Midbrain (tissue), 1 donor: ENCODE data around the gene DIS3L2.
"Not testable (repeated sequence)": the region's sequence is repeated elsewhere in the genome, so short reads cannot be mapped to it uniquely, and the experiment has no call there.

Experiments used
- DNase-seq: peaks from one replicate; lab custom pipeline; 2025; lab: John Stamatoyannopoulos, UW

Gene DIS3L2

GRCh38 chr2:232369126-232369951 lies 407.8 kb downstream of the DIS3L2 start:
- DNase-seq = no peak

DNA sequence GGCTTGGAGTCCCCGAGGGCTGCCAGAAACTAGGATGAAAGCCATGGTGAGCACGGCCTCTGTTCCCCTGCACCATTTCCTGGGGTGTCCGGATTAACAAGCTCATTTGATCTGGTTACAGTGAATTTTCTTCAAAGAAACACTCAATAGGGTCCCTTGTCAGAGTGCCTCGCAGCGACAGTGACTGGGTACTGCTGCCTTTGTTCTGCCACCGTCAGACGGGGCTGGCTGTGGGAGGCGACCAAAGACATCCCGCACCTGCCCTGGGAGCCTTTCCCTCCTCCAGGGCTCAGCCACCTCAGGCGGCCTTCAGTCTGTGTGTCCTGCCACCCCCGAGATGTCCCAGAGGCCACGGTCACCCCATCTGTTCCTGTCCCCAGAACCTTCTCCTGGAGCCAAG lies 408.5 kb downstream of the DIS3L2 start:
- DNase-seq = not testable (repeated sequence)

DNA sequence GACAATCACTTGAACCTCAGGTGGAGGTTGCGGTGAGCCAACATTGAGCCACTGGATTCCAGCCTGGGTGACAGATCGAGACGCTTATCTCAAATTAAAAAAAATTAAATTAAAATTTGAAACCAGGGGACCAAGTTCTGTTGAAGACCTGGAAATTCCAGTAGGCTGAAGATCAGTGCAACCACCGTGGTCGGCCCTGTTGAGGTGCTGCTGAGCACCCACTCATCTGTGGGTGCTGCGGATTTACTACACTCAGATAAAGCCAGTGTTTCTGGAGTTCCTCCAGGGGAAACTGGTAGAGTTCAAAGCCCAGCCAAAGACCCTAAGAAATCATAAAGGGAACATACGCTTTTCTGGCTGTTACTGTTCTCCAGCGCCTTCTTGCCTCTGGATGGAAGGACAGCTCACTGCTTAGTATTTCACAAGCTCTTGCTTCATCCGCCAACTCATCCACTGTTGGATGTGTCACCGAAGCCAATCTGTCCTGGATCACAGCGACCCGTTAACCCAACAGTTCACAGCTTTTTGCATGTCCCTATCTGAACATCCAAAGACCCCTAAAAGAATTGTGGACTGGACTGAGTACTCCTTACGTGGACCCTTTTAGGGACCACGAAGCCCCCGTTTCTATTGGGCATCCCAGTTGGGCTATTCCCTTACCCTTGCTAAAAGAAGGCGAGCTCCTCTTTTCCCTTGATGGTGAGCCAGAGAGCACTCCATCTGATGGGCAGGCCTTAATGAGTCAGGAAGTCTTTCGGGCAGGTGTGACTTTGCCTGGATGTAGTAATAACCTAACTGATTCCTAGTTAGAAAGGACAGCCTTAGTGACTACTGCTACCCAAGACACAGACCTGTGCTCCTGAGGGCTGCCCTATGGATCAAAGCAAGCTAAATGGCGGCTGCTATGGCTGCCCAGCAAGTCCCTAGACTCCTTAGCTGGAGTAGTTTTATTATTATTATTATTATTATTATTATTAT lies 411.0 kb downstream of the DIS3L2 start:
- no peak for DNase-seq

GRCh38 chr2:232374356-232374755 lies 412.8 kb downstream of the DIS3L2 start:
- no peak for DNase-seq

GRCh38 chr2:232375164-232375563 lies 413.7 kb downstream of the DIS3L2 start:
- no peak for DNase-seq

- DNase-seq = no peak
Observed at GRCh38 chr2:232376260-232376659, 414.7 kb downstream of the DIS3L2 start.

GRCh38 chr2:232376713-232377112 lies 415.2 kb downstream of the DIS3L2 start:
- no peak for DNase-seq

DNA sequence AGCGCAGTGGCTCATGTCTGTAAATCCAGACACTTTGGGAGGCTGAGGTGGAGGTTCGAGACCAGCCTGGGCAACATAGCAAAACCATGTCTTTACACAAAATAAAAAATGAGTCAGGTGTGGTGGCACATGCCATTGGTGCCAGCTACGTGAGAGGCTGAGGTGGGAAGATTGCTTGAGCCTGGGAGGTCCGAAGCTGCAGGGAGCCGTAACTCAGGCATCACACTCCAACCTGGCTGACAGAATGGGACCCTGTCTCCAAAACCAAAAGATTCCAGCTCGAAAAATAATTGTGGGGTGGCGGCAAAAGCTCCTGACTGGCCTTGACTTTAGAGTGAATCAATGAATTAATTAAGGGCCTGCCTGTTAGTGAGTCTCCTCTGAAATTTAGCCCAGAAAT lies 415.8 kb downstream of the DIS3L2 start:
- DNase-seq = no peak

DNA sequence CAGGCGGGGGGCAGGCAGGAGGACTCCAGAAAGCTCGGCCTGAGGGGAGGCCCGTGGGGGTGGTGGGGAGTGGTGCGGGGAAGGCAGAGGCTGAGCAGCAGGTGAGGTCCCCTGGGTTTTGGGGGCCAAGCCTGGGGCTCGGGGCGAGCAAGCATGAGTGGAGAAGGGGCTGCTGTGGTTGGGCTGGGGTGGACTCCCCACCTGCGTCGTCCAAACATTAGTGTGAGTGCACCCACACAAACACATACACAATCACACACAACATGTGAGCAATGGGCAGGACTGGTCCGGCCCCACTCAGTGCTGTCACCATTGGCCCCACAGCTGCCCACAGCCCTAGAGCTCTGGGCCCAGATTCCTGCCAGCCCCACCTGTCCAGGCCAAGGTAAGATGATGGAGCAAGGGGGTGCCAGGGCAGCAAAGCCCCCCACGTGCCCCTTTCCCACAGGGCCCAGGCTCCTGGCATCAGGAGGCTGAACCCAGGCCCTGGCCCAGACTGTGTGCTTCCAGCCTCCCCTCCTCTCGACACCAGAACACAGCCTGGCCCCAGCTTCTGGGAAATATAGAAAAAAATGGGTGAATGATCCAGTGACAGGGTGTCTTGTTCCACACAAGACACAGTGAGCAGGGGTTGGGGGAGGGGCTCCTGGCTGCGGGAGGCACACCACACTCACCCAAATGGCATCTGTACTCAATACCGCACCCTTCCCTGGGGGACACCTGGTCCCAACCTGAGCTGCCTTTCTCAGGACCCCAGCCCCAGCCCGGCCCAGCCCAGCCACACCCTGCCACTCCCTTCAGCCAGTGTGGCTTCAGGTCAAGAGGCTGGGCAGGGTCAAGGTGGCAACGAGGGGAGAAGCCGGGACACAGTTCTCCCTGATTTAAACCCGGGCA lies 416.6 kb downstream of the DIS3L2 start:
- DNase-seq = no peak

DNA sequence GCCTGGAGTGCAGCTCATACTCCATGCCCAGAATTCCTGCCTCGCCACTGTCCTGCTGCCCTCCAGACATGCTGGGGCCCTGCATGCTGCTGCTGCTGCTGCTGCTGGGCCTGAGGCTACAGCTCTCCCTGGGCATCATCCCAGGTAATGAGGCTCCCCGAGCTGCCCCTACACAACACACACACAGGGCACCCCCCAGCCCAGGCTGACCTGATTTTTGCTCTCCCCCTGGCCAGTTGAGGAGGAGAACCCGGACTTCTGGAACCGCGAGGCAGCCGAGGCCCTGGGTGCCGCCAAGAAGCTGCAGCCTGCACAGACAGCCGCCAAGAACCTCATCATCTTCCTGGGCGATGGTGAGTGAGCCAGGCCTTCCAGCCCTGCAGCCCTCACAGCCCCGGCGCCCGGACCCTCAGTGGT lies 417.2 kb downstream of the DIS3L2 start, which contains the start of gene ALPP:
ALPP (plus strand) TSS at position 17 of the 417 bp plus-strand sequence; CDS start at position 69, 52 bp downstream.
- not testable (repeated sequence) for DNase-seq

GRCh38 chr2:232379610-232380590 lies 418.4 kb downstream of the DIS3L2 start:
- not testable (repeated sequence) for DNase-seq

DNA sequence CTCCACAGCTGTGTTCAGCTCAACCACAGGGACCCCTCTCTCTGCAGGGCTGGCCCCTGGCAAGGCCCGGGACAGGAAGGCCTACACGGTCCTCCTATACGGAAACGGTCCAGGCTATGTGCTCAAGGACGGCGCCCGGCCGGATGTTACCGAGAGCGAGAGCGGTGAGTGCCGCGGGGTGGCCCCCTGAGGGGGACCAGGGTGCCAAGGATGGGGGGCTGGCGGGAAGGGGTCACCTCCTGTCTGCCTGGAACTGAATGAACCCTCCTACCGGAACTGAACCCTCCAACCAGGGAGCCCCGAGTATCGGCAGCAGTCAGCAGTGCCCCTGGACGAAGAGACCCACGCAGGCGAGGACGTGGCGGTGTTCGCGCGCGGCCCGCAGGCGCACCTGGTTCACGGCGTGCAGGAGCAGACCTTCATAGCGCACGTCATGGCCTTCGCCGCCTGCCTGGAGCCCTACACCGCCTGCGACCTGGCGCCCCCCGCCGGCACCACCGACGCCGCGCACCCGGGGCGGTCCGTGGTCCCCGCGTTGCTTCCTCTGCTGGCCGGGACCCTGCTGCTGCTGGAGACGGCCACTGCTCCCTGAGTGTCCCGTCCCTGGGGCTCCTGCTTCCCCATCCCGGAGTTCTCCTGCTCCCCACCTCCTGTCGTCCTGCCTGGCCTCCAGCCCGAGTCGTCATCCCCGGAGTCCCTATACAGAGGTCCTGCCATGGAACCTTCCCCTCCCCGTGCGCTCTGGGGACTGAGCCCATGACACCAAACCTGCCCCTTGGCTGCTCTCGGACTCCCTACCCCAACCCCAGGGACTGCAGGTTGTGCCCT lies 419.9 kb downstream of the DIS3L2 start:
- DNase-seq = not testable (repeated sequence)

- no peak for DNase-seq
Observed at GRCh38 chr2:232382331-232383225, 421.1 kb downstream of the DIS3L2 start.

GRCh38 chr2:232384466-232384865 lies 423.0 kb downstream of the DIS3L2 start:
- DNase-seq = no peak

DNA sequence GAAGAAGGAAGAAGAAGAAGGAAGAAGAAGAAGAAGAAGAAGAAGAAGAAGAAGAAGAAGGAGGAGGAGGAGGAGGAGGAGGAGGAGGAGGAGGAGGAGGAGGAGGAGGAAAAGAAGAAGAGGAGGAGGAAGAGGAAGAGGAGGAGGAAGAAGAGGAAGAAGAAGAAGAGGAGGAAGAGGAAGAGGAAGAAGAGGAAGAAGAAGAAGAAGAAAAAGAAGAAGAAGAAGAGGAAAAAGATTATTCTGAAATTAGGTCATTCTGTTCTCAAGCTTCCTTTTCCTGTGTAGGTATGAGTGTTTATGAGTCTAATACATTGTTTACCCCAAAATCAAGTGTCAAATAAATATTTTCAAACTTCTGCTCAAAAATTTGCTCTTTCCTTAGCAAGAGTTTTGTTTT lies 423.5 kb downstream of the DIS3L2 start:
- DNase-seq = not testable (repeated sequence)

DNA sequence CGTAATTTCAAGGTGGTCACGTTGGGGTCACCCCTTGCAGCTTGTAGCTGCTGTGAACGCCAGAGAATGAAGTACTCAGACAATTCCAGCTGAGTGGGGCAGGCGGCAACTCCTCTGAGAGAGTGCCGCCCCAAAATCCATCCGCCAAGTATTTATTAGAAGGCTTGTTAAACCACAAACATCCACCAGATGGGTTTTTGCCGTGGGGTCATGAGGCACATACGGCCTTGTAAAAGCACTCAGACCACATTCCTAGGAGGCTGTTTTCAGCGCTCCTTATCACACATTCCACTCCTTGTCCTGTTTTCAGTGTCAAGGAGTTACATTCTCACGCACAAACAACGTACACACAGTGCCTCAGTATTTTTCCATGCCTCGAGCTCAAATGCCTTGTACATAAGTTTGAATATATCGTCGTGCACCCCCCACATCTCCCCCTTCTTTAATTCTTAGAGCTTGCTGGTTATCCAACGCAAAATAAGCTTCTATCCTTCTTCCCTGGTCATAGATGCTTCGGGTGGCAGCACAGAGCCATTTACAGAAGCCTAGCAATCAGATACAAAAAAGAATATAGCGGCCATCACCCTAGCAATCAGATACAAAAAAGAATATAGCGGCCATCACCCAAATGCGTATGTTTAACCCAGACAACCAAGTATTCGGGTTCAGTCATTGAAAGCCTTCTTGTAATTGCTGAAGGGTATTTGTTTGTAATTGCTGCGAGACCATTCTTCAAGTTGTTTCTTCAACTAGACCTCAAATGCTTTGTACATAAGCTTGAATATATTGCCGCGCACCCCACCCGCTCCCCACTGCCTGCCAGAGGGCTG lies 424.4 kb downstream of the DIS3L2 start:
- no peak for DNase-seq

DNA sequence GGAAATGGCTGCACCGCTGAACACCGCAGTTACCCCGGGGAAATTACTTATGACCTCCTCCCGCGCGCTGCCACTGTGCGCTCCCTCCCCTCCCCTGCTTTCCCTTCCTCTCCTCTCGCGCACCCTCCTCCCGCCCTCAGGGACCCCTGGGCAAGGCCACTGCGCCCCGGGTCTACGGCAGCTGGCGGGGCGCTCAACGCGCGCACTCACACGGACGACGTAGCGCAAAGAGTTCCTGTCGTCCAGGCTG lies 424.9 kb downstream of the DIS3L2 start:
- DNase-seq = no peak
